Parathyroid adenoma (tissue), 2 donors: ENCODE measurements around the gene S100A9.

Experiments used
- H2AFZ ChIP-seq: fragments of 300-600 bp; sonication (generic); one replicate; pipeline ENCODE4 v1.7.0; 2017; ENCODE audit warnings: antibody characterized with exemption, mild to moderate bottlenecking
- H3K27ac ChIP-seq: fragments of 300-600 bp; sonication (generic); one replicate; pipeline ENCODE4 v1.7.0; 2017
- H3K27me3 ChIP-seq: fragments of 300-600 bp; sonication (generic); one replicate; pipeline ENCODE4 v1.7.0; 2017; ENCODE audit warnings: low read length; ENCODE audit not compliant: control insufficient read depth, insufficient read depth
- H3K36me3 ChIP-seq: fragments of 300-600 bp; sonication (generic); one replicate; pipeline ENCODE4 v1.7.0; 2017; ENCODE audit warnings: low read length; ENCODE audit not compliant: control insufficient read depth, insufficient read depth
- H3K4me1 ChIP-seq: fragments of 300-600 bp; sonication (generic); one replicate; pipeline ENCODE4 v1.7.0; 2017; ENCODE audit warnings: control low read depth
- H3K4me2 ChIP-seq: fragments of 300-600 bp; sonication (generic); one replicate; pipeline ENCODE4 v1.7.0; 2017; ENCODE audit warnings: low read length
- H3K4me3 ChIP-seq: fragments of 300-600 bp; sonication (generic); one replicate; pipeline ENCODE4 v1.7.0; 2017; ENCODE audit warnings: low read depth, low read length
- H3K79me2 ChIP-seq: fragments of 300-600 bp; sonication (generic); one replicate; pipeline ENCODE4 v1.7.0; 2017; ENCODE audit warnings: control low read depth
- H3K9ac ChIP-seq: fragments of 300-600 bp; sonication (generic); one replicate; pipeline ENCODE4 v1.7.0; 2017; ENCODE audit warnings: mild to moderate bottlenecking
- H3K9me3 ChIP-seq: fragments of 300-600 bp; sonication (generic); one replicate; pipeline ENCODE4 v1.7.0; 2017; ENCODE audit warnings: low read length; ENCODE audit not compliant: control insufficient read depth
- CTCF ChIP-seq: fragments of 300-600 bp; sonication (generic); IDR thresholded peaks from one replicate; pipeline ENCODE4 v1.7.0; 2017; ENCODE audit warnings: antibody characterized with exemption, mild to moderate bottlenecking
- donor health status: primary hyperparathyroidism.

S100A9 gene

GRCh38 chr1:153364156-153364555, 6.5 kb downstream of the S100A9 start:
- Histone ChIP-seq H2AFZ (no peak overlapping the region), H3K4me1 (no peaks in the 10 kb centered on the region)
- no peak for TF ChIP-seq CTCF

GRCh38 chr1:153364766-153365666, 7.4 kb downstream of the S100A9 start:
- Histone ChIP-seq H3K4me1 (no peaks in the 10 kb centered on the region), H3K4me2 (no peak overlapping the region), H3K36me3 (no peaks in the 10 kb centered on the region), H3K4me3 (no peak overlapping the region), H3K79me2 (no peaks in the 10 kb centered on the region), H3K27ac (no peak overlapping the region), H3K9me3 (no peaks in the 10 kb centered on the region), H3K27me3 (no peaks in the 10 kb centered on the region), H2AFZ (no peak overlapping the region), H3K9ac (no peak overlapping the region)
- TF ChIP-seq CTCF: no peak

More at GRCh38 chr1:153364156-153364555, 6.5 kb downstream of the S100A9 start:
- no peaks in the 10 kb centered on the region for H3K27me3 ChIP-seq
- H3K9ac ChIP-seq: no peak overlapping the region
- no peaks in the 10 kb centered on the region for H3K79me2 ChIP-seq
- H3K9me3 ChIP-seq: no peaks in the 10 kb centered on the region
- H3K4me2 ChIP-seq: no peak overlapping the region
- no peak overlapping the region for H3K27ac ChIP-seq
- H3K4me3 ChIP-seq: no peak overlapping the region
- H3K36me3 ChIP-seq: no peaks in the 10 kb centered on the region

GRCh38 chr1:153365696-153366095, 8.0 kb downstream of the S100A9 start:
- Histone ChIP-seq H3K27me3 (no peaks in the 10 kb centered on the region), H2AFZ (no peak overlapping the region), H3K79me2 (no peaks in the 10 kb centered on the region), H3K4me3 (no peak overlapping the region), H3K9me3 (no peaks in the 10 kb centered on the region), H3K9ac (no peak overlapping the region), H3K36me3 (no peaks in the 10 kb centered on the region), H3K4me2 (no peak overlapping the region), H3K4me1 (no peaks in the 10 kb centered on the region), H3K27ac (no peak overlapping the region)
- TF ChIP-seq CTCF: no peak

GRCh38 chr1:153366261-153366660, 8.6 kb downstream of the S100A9 start:
- no peak overlapping the region for H3K27ac ChIP-seq

More at GRCh38 chr1:153366261-153366660, 8.6 kb downstream of the S100A9 start:
- no peak overlapping the region for H3K9ac ChIP-seq
- H3K4me3 ChIP-seq: no peak overlapping the region
- no peaks in the 10 kb centered on the region for H3K4me1 ChIP-seq
- TF ChIP-seq CTCF: no peak
- H2AFZ ChIP-seq: no peak overlapping the region
- no peak overlapping the region for H3K4me2 ChIP-seq
- H3K79me2 ChIP-seq: no peaks in the 10 kb centered on the region
- H3K9me3 ChIP-seq: no peaks in the 10 kb centered on the region
- no peaks in the 10 kb centered on the region for H3K27me3 ChIP-seq
- no peaks in the 10 kb centered on the region for H3K36me3 ChIP-seq
